Activated CD8-positive, alpha-beta memory T cell treated with anti-CD3 and anti-CD28 coated beads, Interleukin-2, amount 50 U/mL, for 1 hour (primary cell): Measurements from ENCODE around the gene FBP2.
"Not testable (repeated sequence)": the region's sequence is repeated elsewhere in the genome, so short reads cannot be mapped to it uniquely, and the experiment has no call there.

ENCODE experiments used
- DNase-seq: peaks from one replicate; pipeline ENCODE4 v3.0.0-alpha.2; 2020; ENCODE audit errors: extremely low read depth

Gene FBP2

GRCh38 chr9:94563548-94563947 is 30.1 kb downstream of the FBP2 start:
- no peak for DNase-seq

- no peak for DNase-seq
These were observed 33.4 kb downstream of the FBP2 start for GRCh38 chr9:94560237-94560636.

GRCh38 chr9:94557376-94557775 is 36.2 kb downstream of the FBP2 start:
- no peak for DNase-seq

- no peak for DNase-seq
These were observed 38.9 kb downstream of the FBP2 start, which contains the start of gene PCAT7 for GRCh38 chr9:94554439-94555331. Gene PCAT7, plus strand, starts transcription at chr9:94555083.

GRCh38 chr9:94554078-94554438 is 39.6 kb downstream of the FBP2 start:
- DNase-seq, result no peak

- no peak for DNase-seq
These were observed 40.3 kb downstream of the FBP2 start for GRCh38 chr9:94553029-94553938.

- no peak for DNase-seq
These were observed 47.7 kb downstream of the FBP2 start for GRCh38 chr9:94545940-94546339.

GRCh38 chr9:94544335-94544734 is 49.3 kb downstream of the FBP2 start:
- not testable (repeated sequence) for DNase-seq

- no peak for DNase-seq
These were observed 54.7 kb downstream of the FBP2 start for GRCh38 chr9:94538908-94539307.

GRCh38 chr9:94534901-94535300 is 58.7 kb downstream of the FBP2 start:
- DNase-seq, result no peak

- DNase-seq, result no peak
These were observed 60.0 kb downstream of the FBP2 start for GRCh38 chr9:94533601-94534000.

GRCh38 chr9:94533155-94533554 is 60.5 kb downstream of the FBP2 start:
- DNase-seq, result no peak

- DNase-seq, result no peak
These were observed 64.7 kb downstream of the FBP2 start for GRCh38 chr9:94528886-94529285.

- DNase-seq, result no peak
These were observed 66.7 kb downstream of the FBP2 start for GRCh38 chr9:94526951-94527350.

- DNase-seq, result no peak
These were observed 67.4 kb downstream of the FBP2 start for GRCh38 chr9:94526271-94526670.

- no peak for DNase-seq
These were observed 68.1 kb downstream of the FBP2 start for GRCh38 chr9:94525396-94526035.

GRCh38 chr9:94517254-94517653 is 76.4 kb downstream of the FBP2 start:
- DNase-seq, result no peak

- DNase-seq, result no peak
These were observed 78.9 kb downstream of the FBP2 start for GRCh38 chr9:94514722-94515121.

- DNase-seq, result no peak
These were observed 81.7 kb downstream of the FBP2 start for GRCh38 chr9:94511955-94512265.

GRCh38 chr9:94511134-94511954 is 82.3 kb downstream of the FBP2 start:
- DNase-seq, result no peak
